Loucy (cell line): ENCODE measurements around the gene DPF3.

ENCODE experiments used
- H2AFZ ChIP-seq: fragments of 200-600 bp; sonication (generic); 2 replicates; pipeline ENCODE4 v1.6.0; 2016; ENCODE audit warnings: antibody characterized with exemption, mild to moderate bottlenecking, low read length, moderate library complexity
- H3F3A ChIP-seq: fragments of 200-600 bp; 2 replicates; pipeline ENCODE4 v1.6.0; 2016; ENCODE audit warnings: antibody characterized with exemption, low read depth, mild to moderate bottlenecking
- H3K27me3 ChIP-seq: fragments of 200-600 bp; sonication (generic); 2 replicates; pipeline ENCODE4 v1.6.1; 2014; ENCODE audit warnings: low read length, mild to moderate bottlenecking; ENCODE audit not compliant: insufficient read depth, poor library complexity, severe bottlenecking
- H3K36me3 ChIP-seq: fragments of 200-600 bp; sonication (generic); 2 replicates; pipeline ENCODE4 v1.6.1; 2016; ENCODE audit warnings: low read length; ENCODE audit not compliant: insufficient read depth
- H3K4me1 ChIP-seq: fragments of 200-600 bp; sonication (generic); 2 replicates; pipeline ENCODE4 v1.5.1; 2014; ENCODE audit warnings: low read length, mild to moderate bottlenecking; ENCODE audit not compliant: insufficient read depth, poor library complexity, severe bottlenecking
- H3K4me2 ChIP-seq: fragments of 200-600 bp; sonication (generic); 2 replicates; pipeline ENCODE4 v1.6.0; 2014; ENCODE audit warnings: antibody characterized with exemption, low read length, low read depth, mild to moderate bottlenecking; ENCODE audit not compliant: poor library complexity, severe bottlenecking
- H3K4me3 ChIP-seq: fragments of 200-600 bp; sonication (generic); 2 replicates; pipeline ENCODE4 v1.5.1; 2014; ENCODE audit warnings: low read length, mild to moderate bottlenecking, mixed read lengths; ENCODE audit not compliant: poor library complexity, severe bottlenecking
- H3K79me2 ChIP-seq: fragments of 200-600 bp; sonication (generic); 2 replicates; pipeline ENCODE4 v1.6.1; 2014; ENCODE audit warnings: low read length; ENCODE audit not compliant: insufficient read depth
- H3K9ac ChIP-seq: fragments of 200-600 bp; sonication (generic); 2 replicates; pipeline ENCODE4 v1.6.0; 2014; ENCODE audit warnings: mild to moderate bottlenecking, low read depth, low read length, moderate library complexity; ENCODE audit not compliant: poor library complexity, severe bottlenecking
- H3K9me2 ChIP-seq: fragments of 200-600 bp; sonication (generic); replicated peaks from 2 replicates; pipeline ENCODE4 v1.6.1; 2016; ENCODE audit warnings: low read depth, low read length, mixed read lengths
- H3K9me3 ChIP-seq: fragments of 200-600 bp; sonication (generic); 2 replicates; pipeline ENCODE4 v1.6.1; 2014; ENCODE audit warnings: mild to moderate bottlenecking, antibody characterized with exemption, low read length, low read depth; ENCODE audit not compliant: insufficient read depth
- H4K20me1 ChIP-seq: fragments of 200-600 bp; sonication (generic); 2 replicates; pipeline ENCODE4 v1.6.0; 2014; ENCODE audit warnings: antibody characterized with exemption, low read length, mild to moderate bottlenecking; ENCODE audit not compliant: insufficient read depth, poor library complexity, severe bottlenecking
- CTCF ChIP-seq: fragments of 200-600 bp; sonication (generic); conservative IDR thresholded peaks from 2 replicates; pipeline ENCODE4 v1.5.1; 2014; ENCODE audit warnings: mild to moderate bottlenecking, antibody characterized with exemption, low read length
- EZH2phosphoT487 ChIP-seq: fragments of 200-600 bp; IDR thresholded peaks from 2 replicates; pipeline ENCODE4 v1.6.1; 2018; ENCODE audit warnings: antibody characterized with exemption, mild to moderate bottlenecking, moderate library complexity, borderline replicate concordance

The DPF3 gene

GRCh38 chr14:72907886-72908285 is 14.0 kb upstream of the DPF3 start:
- no peaks in the 10 kb centered on the region for H3K9me2 ChIP-seq
- H3F3A ChIP-seq: 0 out of 2 replicates have a peak, but pooled peaks cover 10% of the 10 kb centered on the region
- TF ChIP-seq EZH2phosphoT487: no peak
- TF ChIP-seq CTCF: no peak
- no peaks in the 10 kb centered on the region for H3K36me3 ChIP-seq
- H3K4me2 ChIP-seq: no peak overlapping the region
- H3K9me3 ChIP-seq: no peaks in the 10 kb centered on the region
- H3K4me3 ChIP-seq: no peak overlapping the region
- no peaks in the 10 kb centered on the region for H3K27me3 ChIP-seq
- no peak overlapping the region for H2AFZ ChIP-seq
- H4K20me1 ChIP-seq: no peaks in the 10 kb centered on the region
- H3K79me2 ChIP-seq: no peaks in the 10 kb centered on the region
- H3K9ac ChIP-seq: no peak overlapping the region
- H3K4me1 ChIP-seq: peaks cover 26% of the 10 kb centered on the region

- H3K4me1 ChIP-seq: peaks cover 31% of the 10 kb centered on the region
- no peak overlapping the region for H3K9ac ChIP-seq
- 0 out of 2 replicates have a peak, but pooled peaks cover 10% of the 10 kb centered on the region for H3F3A ChIP-seq
- no peaks in the 10 kb centered on the region for H3K27me3 ChIP-seq
- TF ChIP-seq CTCF: no peak
- TF ChIP-seq EZH2phosphoT487: no peak
- no peak overlapping the region for H3K4me3 ChIP-seq
- H3K36me3 ChIP-seq: no peaks in the 10 kb centered on the region
- no peak overlapping the region for H3K4me2 ChIP-seq
- no peaks in the 10 kb centered on the region for H3K9me2 ChIP-seq
- no peaks in the 10 kb centered on the region for H3K79me2 ChIP-seq
- H4K20me1 ChIP-seq: no peaks in the 10 kb centered on the region
- H2AFZ ChIP-seq: no peak overlapping the region
- H3K9me3 ChIP-seq: no peaks in the 10 kb centered on the region
These were observed 13.0 kb upstream of the DPF3 start for GRCh38 chr14:72906879-72907278.

- Histone ChIP-seq H3K9me2 (no peaks in the 10 kb centered on the region), H3K36me3 (no peaks in the 10 kb centered on the region), H2AFZ (no peak overlapping the region), H4K20me1 (no peaks in the 10 kb centered on the region), H3K4me2 (no peak overlapping the region), H3K79me2 (no peaks in the 10 kb centered on the region), H3K9me3 (no peaks in the 10 kb centered on the region), H3K9ac (no peak overlapping the region), H3K4me3 (no peak overlapping the region), H3K4me1 (peaks cover 36% of the 10 kb centered on the region), H3K27me3 (no peaks in the 10 kb centered on the region), H3F3A (0 out of 2 replicates have a peak, but pooled peaks cover 10% of the 10 kb centered on the region)
- TF ChIP-seq EZH2phosphoT487 (no peak), CTCF (no peak)
These were observed 12.4 kb upstream of the DPF3 start for GRCh38 chr14:72906316-72906715.
